ENCODE measurements around the gene GDPD4. TPM values are rescaled to one million over a fixed set of nuclear protein-coding genes. Genes with fewer than 3 reads are reported as not detected.

GDPD4 gene
- total RNA-seq, 3 donors from 2014 or later: 0.43 TPM; not detected in 2

GRCh38 chr11:77187111-77187750 is 114.3 kb downstream of the GDPD4 start:
- Histone ChIP-seq H3K4me1 (ENCODE audit: low read depth) (peaks cover 25% of the 10 kb centered on the region), H3K9me3 (no peaks in the 10 kb centered on the region), H3K36me3 (ENCODE audit: low read depth) (no peaks in the 10 kb centered on the region), H3K4me3 (no peak overlapping the region)
- ATAC-seq: peak; percentile 60
- intact Hi-C loops (cut with DNase I, micrococcal nuclease): loop anchor here in 1 of 2 donors (5.0 to 10.0 kb wide), 2 partner anchors 60 to 142 kb away; partner anchors contain the start of gene MYO7A
- peak; percentile 26 to 45 (median 33) for DNase-seq
- TF ChIP-seq CTCF (IDR thresholded peaks at IDR 0.05): no peak

DNA sequence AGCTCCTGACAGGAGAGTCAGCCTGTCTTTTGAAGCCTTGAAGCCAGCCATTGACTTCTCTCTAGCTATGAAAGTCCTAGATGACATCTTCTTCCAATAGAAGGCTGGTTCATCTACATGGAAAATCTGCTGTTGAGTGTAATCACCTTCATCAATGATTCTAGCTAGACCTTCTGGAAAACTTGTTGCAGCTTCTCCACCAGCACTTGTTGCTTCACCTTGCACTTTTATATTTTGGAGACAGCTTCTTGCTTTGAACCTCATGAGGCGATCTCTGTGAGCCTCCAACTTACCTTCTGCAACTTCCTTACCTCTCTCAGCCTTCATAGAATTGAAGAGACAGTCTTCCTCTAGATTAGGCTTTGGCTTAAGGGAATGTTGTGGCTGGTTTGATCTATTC is 115.2 kb downstream of the GDPD4 start:
- no peak for ATAC-seq
- no peak for TF ChIP-seq CTCF (IDR thresholded peaks at IDR 0.05)
- Histone ChIP-seq H3K4me3 (no peak overlapping the region), H3K36me3 (ENCODE audit: low read depth) (no peaks in the 10 kb centered on the region), H3K4me1 (ENCODE audit: low read depth) (peaks cover 25% of the 10 kb centered on the region), H3K9me3 (no peaks in the 10 kb centered on the region)
- DNase-seq: no peak
- intact Hi-C loops (cut with DNase I, micrococcal nuclease): loop anchor here in 1 of 2 donors (5.0 to 10.0 kb wide), 2 partner anchors 59 to 142 kb away; partner anchors contain the start of gene MYO7A

GRCh38 chr11:77184136-77184860 is 117.2 kb downstream of the GDPD4 start:
- Histone ChIP-seq H3K4me3 (no peak overlapping the region), H3K36me3 (ENCODE audit: low read depth) (no peaks in the 10 kb centered on the region), H3K9me3 (no peaks in the 10 kb centered on the region), H3K4me1 (ENCODE audit: low read depth) (peaks cover 22% of the 10 kb centered on the region)
- TF ChIP-seq CTCF (IDR thresholded peaks at IDR 0.05): no peak
- intact Hi-C loops (cut with DNase I, micrococcal nuclease): loop anchor here in 1 of 2 donors (10.0 kb wide), 1 partner anchor 139 kb away; no protein-coding TSS in a partner anchor
- peak in 1 of 3 donors; percentile 40 for DNase-seq
- no peak for ATAC-seq

- no peak for TF ChIP-seq CTCF (IDR thresholded peaks at IDR 0.05)
- intact Hi-C loops (cut with DNase I, micrococcal nuclease): loop anchor here in 1 of 2 donors (10.0 kb wide), 1 partner anchor 139 kb away; no protein-coding TSS in a partner anchor
- ATAC-seq: no peak
Measured at GRCh38 chr11:77183431-77183984, 118.0 kb downstream of the GDPD4 start.

GRCh38 chr11:77182542-77183430 is 118.7 kb downstream of the GDPD4 start:
- H3K9me3 ChIP-seq: no peaks in the 10 kb centered on the region
- no peak for TF ChIP-seq CTCF (IDR thresholded peaks at IDR 0.05)
- no peak overlapping the region for H3K4me3 ChIP-seq
- peaks cover 8% of the 10 kb centered on the region for H3K4me1 ChIP-seq (ENCODE audit: low read depth)
- no peaks in the 10 kb centered on the region for H3K36me3 ChIP-seq (ENCODE audit: low read depth)
- intact Hi-C loops (cut with DNase I, micrococcal nuclease): loop anchor here in 1 of 2 donors (10.0 kb wide), 1 partner anchor 138 kb away; no protein-coding TSS in a partner anchor
- ATAC-seq (no peak), DNase-seq (peak in 1 of 3 donors; percentile 33)

More at GRCh38 chr11:77183431-77183984, 118.0 kb downstream of the GDPD4 start:
- H3K36me3 ChIP-seq (ENCODE audit: low read depth): no peaks in the 10 kb centered on the region
- no peak overlapping the region for H3K4me3 ChIP-seq
- no peaks in the 10 kb centered on the region for H3K9me3 ChIP-seq
- peaks cover 15% of the 10 kb centered on the region for H3K4me1 ChIP-seq (ENCODE audit: low read depth)
- DNase-seq: peak in 1 of 3 donors; percentile 15

Measured in mucosa of descending colon (tissue), 3 donors.